WERI-Rb-1 (cell line): Measurements from ENCODE around the gene ZNF697.

Experiments
- DNase-seq: peaks from one replicate; pipeline ENCODE4 v3.0.0-alpha.2; 2020
- H3K27ac ChIP-seq: fragments of 250-450 bp; sonication (Bioruptor Pico); 2 replicates; pipeline ENCODE4 v1.5.1; 2020; ENCODE audit warnings: mild to moderate bottlenecking, moderate library complexity
- H3K27me3 ChIP-seq: fragments of 250-450 bp; sonication (Bioruptor Pico); 2 replicates; pipeline ENCODE4 v1.5.1; 2021; ENCODE audit warnings: mild to moderate bottlenecking, low read depth, moderate library complexity; ENCODE audit not compliant: insufficient read depth, severe bottlenecking
- H3K36me3 ChIP-seq: fragments of 250-450 bp; sonication (Bioruptor Pico); 2 replicates; pipeline ENCODE4 v1.5.1; 2020; ENCODE audit warnings: mild to moderate bottlenecking, moderate library complexity
- H3K4me3 ChIP-seq: 2 replicates; pipeline ENCODE4 v1.5.1; 2011; ENCODE audit warnings: low read depth, mild to moderate bottlenecking, control low read depth, low read length
- H3K9me3 ChIP-seq: fragments of 250-450 bp; sonication (Bioruptor Pico); 2 replicates; pipeline ENCODE4 v1.5.1; 2021; ENCODE audit warnings: mild to moderate bottlenecking, moderate library complexity; ENCODE audit not compliant: severe bottlenecking
- CTCF ChIP-seq: IDR thresholded peaks from 2 replicates; pipeline ENCODE4 v1.5.1; 2011; ENCODE audit warnings: low read depth, mild to moderate bottlenecking, control low read depth, inconsistent platforms, low read length

The ZNF697 gene

GRCh38 chr1:119686661-119687060 lies 38.6 kb upstream of the ZNF697 start:
- H3K27me3 ChIP-seq, result no peaks in the 10 kb centered on the region
- no peak overlapping the region for H3K27ac ChIP-seq
- no peaks in the 10 kb centered on the region for H3K36me3 ChIP-seq
- no peak overlapping the region for H3K4me3 ChIP-seq
- H3K9me3 ChIP-seq, result no peaks in the 10 kb centered on the region
- no peak for TF ChIP-seq CTCF
- no peak for DNase-seq

- H3K9me3 ChIP-seq, result no peaks in the 10 kb centered on the region
- no peak overlapping the region for H3K4me3 ChIP-seq
Measured at GRCh38 chr1:119683893-119684292, 35.8 kb upstream of the ZNF697 start.

GRCh38 chr1:119682141-119682540 lies 34.1 kb upstream of the ZNF697 start:
- no peaks in the 10 kb centered on the region for H3K9me3 ChIP-seq
- no peaks in the 10 kb centered on the region for H3K36me3 ChIP-seq
- TF ChIP-seq CTCF, result no peak
- no peak for DNase-seq
- no peak overlapping the region for H3K27ac ChIP-seq
- H3K27me3 ChIP-seq, result no peaks in the 10 kb centered on the region
- H3K4me3 ChIP-seq, result no peak overlapping the region

More at GRCh38 chr1:119683893-119684292, 35.8 kb upstream of the ZNF697 start:
- TF ChIP-seq CTCF, result no peak
- no peaks in the 10 kb centered on the region for H3K36me3 ChIP-seq
- no peaks in the 10 kb centered on the region for H3K27me3 ChIP-seq
- H3K27ac ChIP-seq, result no peak overlapping the region
- no peak for DNase-seq

GRCh38 chr1:119681560-119681959 lies 33.5 kb upstream of the ZNF697 start:
- H3K9me3 ChIP-seq, result no peaks in the 10 kb centered on the region
- TF ChIP-seq CTCF, result no peak
- no peaks in the 10 kb centered on the region for H3K27me3 ChIP-seq
- no peaks in the 10 kb centered on the region for H3K36me3 ChIP-seq
- no peak for DNase-seq
- H3K4me3 ChIP-seq, result no peak overlapping the region
- H3K27ac ChIP-seq, result no peak overlapping the region

GRCh38 chr1:119680723-119681122 lies 32.7 kb upstream of the ZNF697 start:
- DNase-seq, result no peak
- no peak for TF ChIP-seq CTCF
- H3K4me3 ChIP-seq, result no peak overlapping the region
- H3K9me3 ChIP-seq, result no peaks in the 10 kb centered on the region
- H3K27me3 ChIP-seq, result no peaks in the 10 kb centered on the region
- H3K36me3 ChIP-seq, result no peaks in the 10 kb centered on the region
- no peak overlapping the region for H3K27ac ChIP-seq

- no peak for TF ChIP-seq CTCF
- Histone ChIP-seq H3K4me3 (no peak overlapping the region), H3K27me3 (no peaks in the 10 kb centered on the region), H3K27ac (no peak overlapping the region), H3K36me3 (no peaks in the 10 kb centered on the region), H3K9me3 (no peaks in the 10 kb centered on the region)
- no peak for DNase-seq
Measured at GRCh38 chr1:119680193-119680592, 32.1 kb upstream of the ZNF697 start.
